HCT116 (cell line): ENCODE measurements around the gene NPIPA5. TPM values are rescaled to one million over a fixed set of nuclear protein-coding genes. Genes with fewer than 3 reads are reported as not detected.
"Not testable (repeated sequence)": the region's sequence is repeated elsewhere in the genome, so short reads cannot be mapped to it uniquely, and the experiment has no call there.

Source experiments
- ATAC-seq: fragments of 200-7000 bp; cut with Tn5 transposase; 2 replicates; pipeline ENCODE4 v1.9.1; 2020; ENCODE audit warnings: mild to moderate bottlenecking, moderate library complexity
- BruUV-seq: library from RNA; stranded (reverse); fragments of 400-500 nt; replicated peaks from 2 replicates; lab custom pipeline; 2021; lab: Mats Ljungman, UMichigan
- CTCF ChIA-PET: fragments of 300-600 bp; sonication (Branson Sonifier 250); formaldehyde crosslinking; loops from one replicate; lab custom pipeline; 2021; ENCODE audit warnings: antibody characterized with exemption; lab: Charles Lee
- POLR2A ChIA-PET: fragments of 300-600, 350-600 bp; sonication (Branson Sonifier 250); formaldehyde crosslinking; loops from one replicate; lab custom pipeline; 2021; ENCODE audit warnings: antibody characterized with exemption; lab: Charles Lee
- RAD21 ChIA-PET, 2 experiments: fragments of 300-600 bp; sonication (Branson Sonifier 250); formaldehyde crosslinking; loops; one replicate each; lab custom pipeline; 2023; ENCODE audit warnings: low total read pairs in 2 of 2; ENCODE audit not compliant: uncharacterized antibody in 2 of 2, unreplicated experiment in 2 of 2, low non-redundant PET in 1 of 2; lab: Charles Lee
- DNase-seq: peaks from one replicate; pipeline ENCODE4 v3.0.0-alpha.2; 2010; ENCODE audit warnings: low read depth, low spot score
- H2AFZ ChIP-seq: fragments of 200-600 bp; shearing (Covaris generic), sonication (generic); 2 replicates; pipeline ENCODE4 v1.6.1; 2017; ENCODE audit warnings: low read depth, mixed run types, mixed read lengths, antibody characterized with exemption, low read length; ENCODE audit not compliant: poor library complexity, severe bottlenecking
- H3K27ac ChIP-seq: 2 replicates; pipeline ENCODE4 v1.5.1; 2012; ENCODE audit warnings: low read depth, low read length
- H3K27me3 ChIP-seq: fragments of 200-600 bp; sonication (generic); 2 replicates; pipeline ENCODE4 v1.6.1; 2016; ENCODE audit warnings: mixed run types, low read length, mixed read lengths; ENCODE audit not compliant: insufficient read depth
- H3K36me3 ChIP-seq, 2 experiments: fragments of 200-500 bp in 1 of 2; fragments of 200-600 bp in 1 of 2; sonication (Bioruptor generic) in 1 of 2; sonication (generic) in 1 of 2; 2 replicates each; pipeline versions ENCODE4 v1.5.1 to v1.6.1; 2014 to 2016; ENCODE audit warnings: low read length in 2 of 2, inconsistent platforms in 1 of 2, mixed read lengths in 1 of 2, mixed run types in 1 of 2; ENCODE audit not compliant: insufficient read depth in 2 of 2, control insufficient read depth in 1 of 2
- H3K4me1 ChIP-seq, 2 experiments: fragments of 200-600 bp in 1 of 2; sonication (generic) in 1 of 2; 2 replicates each; pipeline versions ENCODE4 v1.5.1 to v1.6.1; 2012 to 2017; ENCODE audit warnings: low read length in 2 of 2, inconsistent platforms in 1 of 2, mild to moderate bottlenecking in 1 of 2, mixed read lengths in 1 of 2, mixed run types in 1 of 2, moderate library complexity in 1 of 2; ENCODE audit not compliant: insufficient read depth in 2 of 2, control insufficient read depth in 1 of 2
- H3K4me2 ChIP-seq: fragments of 200-600 bp; sonication (generic); 2 replicates; pipeline ENCODE4 v1.6.1; 2017; ENCODE audit warnings: mixed run types, low read length, mixed read lengths
- H3K4me3 ChIP-seq, 2 experiments: fragments of 200-600 bp in 1 of 2; sonication (generic) in 1 of 2; replicated peaks in 1 of 2; 2 replicates each; pipeline ENCODE4 v1.5.1; 2011 to 2016; ENCODE audit warnings: low read length in 2 of 2, control low read depth in 1 of 2, low read depth in 1 of 2, mild to moderate bottlenecking in 1 of 2, mixed read lengths in 1 of 2, mixed run types in 1 of 2
- H3K79me2 ChIP-seq: fragments of 200-600 bp; sonication (generic); 2 replicates; pipeline ENCODE4 v1.6.1; 2017; ENCODE audit warnings: mild to moderate bottlenecking, mixed run types, low read length, moderate library complexity, mixed read lengths; ENCODE audit not compliant: insufficient read depth
- H3K9ac ChIP-seq: fragments of 200-600 bp; sonication (generic); 2 replicates; pipeline ENCODE4 v1.6.1; 2016; ENCODE audit warnings: low read length, mixed read lengths
- H3K9me2 ChIP-seq: fragments of 200-600 bp; sonication (generic), shearing (Covaris generic); 2 replicates; pipeline ENCODE4 v1.6.1; 2017; ENCODE audit warnings: mixed run types, mild to moderate bottlenecking, moderate library complexity; ENCODE audit not compliant: insufficient read depth
- H3K9me3 ChIP-seq, 2 experiments: fragments of 200-500 bp in 1 of 2; fragments of 200-600 bp in 1 of 2; sonication (Bioruptor generic) in 1 of 2; sonication (generic) in 1 of 2; 2 replicates each; pipeline ENCODE4 v1.6.1; 2014 to 2017; ENCODE audit warnings: low read length in 2 of 2, mixed read lengths in 2 of 2, inconsistent platforms in 1 of 2, low read depth in 1 of 2, mild to moderate bottlenecking in 1 of 2, mixed run types in 1 of 2, moderate library complexity in 1 of 2; ENCODE audit not compliant: control insufficient read depth in 1 of 2, insufficient read depth in 1 of 2
- H4K20me1 ChIP-seq: fragments of 200-600 bp; sonication (generic), shearing (Covaris generic); 2 replicates; pipeline ENCODE4 v1.6.1; 2017; ENCODE audit warnings: mixed run types, mild to moderate bottlenecking, moderate library complexity; ENCODE audit not compliant: insufficient read depth
- intact Hi-C: fragments of 100-400 bp; cut with micrococcal nuclease; formaldehyde crosslinking; loops from 2 replicates; pipeline ENCODE4 v1.10.0; 2022
- total RNA-seq: library from RNA; stranded (reverse); gene quantifications from one replicate; pipeline ENCODE4 v1.2.1, GENCODE V29; 2021; ENCODE audit not compliant: unreplicated experiment

The NPIPA5 gene
- total RNA-seq, 1 experiment from 2014 or later = 9.3 TPM

- CTCF ChIA-PET, POLR2A ChIA-PET, H3K79me2 ChIP-seq, H3K9me2 ChIP-seq, RAD21 ChIA-PET, H3K27ac ChIP-seq, H4K20me1 ChIP-seq, H3K4me3 ChIP-seq, H3K36me3 ChIP-seq, DNase-seq, BruUV-seq, H3K4me2 ChIP-seq, intact Hi-C loops, H3K4me1 ChIP-seq, H2AFZ ChIP-seq, ATAC-seq, H3K27me3 ChIP-seq, H3K9ac ChIP-seq, H3K9me3 ChIP-seq: not testable (repeated sequence)
Observed at GRCh38 chr16:15323373-15323772, 54.7 kb downstream of the NPIPA5 start.

- POLR2A ChIA-PET, H3K9me3 ChIP-seq, H3K79me2 ChIP-seq, H3K4me1 ChIP-seq, CTCF ChIA-PET, H3K27me3 ChIP-seq, H3K4me3 ChIP-seq, H4K20me1 ChIP-seq, H3K36me3 ChIP-seq, RAD21 ChIA-PET, H3K4me2 ChIP-seq, H3K9ac ChIP-seq, H3K9me2 ChIP-seq, BruUV-seq, DNase-seq, H3K27ac ChIP-seq, ATAC-seq, intact Hi-C loops, H2AFZ ChIP-seq: not testable (repeated sequence)
Observed at GRCh38 chr16:15321221-15321620, 56.9 kb downstream of the NPIPA5 start.

- H3K79me2 ChIP-seq, BruUV-seq, H3K27me3 ChIP-seq, H3K9me2 ChIP-seq, DNase-seq, H3K9me3 ChIP-seq, RAD21 ChIA-PET, H3K27ac ChIP-seq, H3K9ac ChIP-seq, H2AFZ ChIP-seq, H3K4me3 ChIP-seq, intact Hi-C loops, ATAC-seq, H4K20me1 ChIP-seq, H3K4me1 ChIP-seq, H3K36me3 ChIP-seq, POLR2A ChIA-PET, CTCF ChIA-PET, H3K4me2 ChIP-seq: not testable (repeated sequence)
Observed at GRCh38 chr16:15314562-15314961, 63.5 kb downstream of the NPIPA5 start.

Other genes with a start within 250 kb of the NPIPA5 start
- not detected for gene MPV17L, start 17.5 kb upstream of the NPIPA5 start, total RNA-seq
- 43.6 TPM for gene BMERB1, start 56.3 kb upstream of the NPIPA5 start, total RNA-seq